ENCODE data around the gene ADGRF3. TPM values are rescaled to one million over a fixed set of nuclear protein-coding genes. Genes with fewer than 3 reads are reported as not detected.
A peak's percentile ranks its signal among the peaks of the same experiment; 100 is the strongest.
"Not testable (repeated sequence)": the region's sequence is repeated elsewhere in the genome, so short reads cannot be mapped to it uniquely, and the experiment has no call there.

The ADGRF3 gene
- total and polyA plus RNA-seq, 2 of the 8 experiments (the other 6 are each of a cell fraction or from before 2014, with no cell fraction given): 0.54 to 0.69 TPM

DNA sequence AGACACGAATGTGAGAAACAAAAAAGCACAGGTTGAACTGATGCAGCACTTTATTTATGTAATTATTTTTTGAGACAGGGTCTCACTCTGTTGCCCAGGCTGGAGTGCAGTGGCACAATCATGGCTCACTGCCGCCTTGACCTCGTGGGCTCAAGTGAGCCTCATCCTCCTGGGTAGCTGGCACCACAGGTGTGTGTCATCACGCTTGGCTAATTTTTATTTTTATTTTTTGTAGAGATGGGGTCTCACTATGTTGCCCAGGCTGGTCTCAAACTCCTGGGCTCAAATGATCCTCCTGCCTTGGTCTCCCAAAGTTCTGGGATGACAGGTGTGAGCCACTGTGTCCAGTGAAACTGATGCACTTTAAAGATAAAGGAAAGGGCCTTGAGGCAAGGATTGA lies 17.5 kb downstream of the ADGRF3 start:
- POLR2A ChIA-PET (ENCODE audit: partially characterized antibody); H3K79me1 ChIP-seq (ENCODE audit: low read depth, low read length); H3K14ac ChIP-seq (ENCODE audit: insufficient read length); H3K9me3 ChIP-seq (ENCODE audit: insufficient read depth in 2 of 2, low read depth in 1 of 2, low read length in 1 of 2); H4K20me1 ChIP-seq (replicated peaks in 1 of 2; ENCODE audit: control insufficient read depth in 1 of 2, insufficient read depth in 2 of 2, low read length in 2 of 2); H3K79me2 ChIP-seq (ENCODE audit: control insufficient read depth in 1 of 2, insufficient read depth in 2 of 2, low read length in 2 of 2); H2AFZ ChIP-seq (ENCODE audit: low read length); H3K36me3 ChIP-seq (ENCODE audit: control insufficient read depth in 2 of 4, insufficient read depth in 4 of 4, low read length in 3 of 4); H2AK5ac ChIP-seq (ENCODE audit: low read depth, low read length); H2BK120ac ChIP-seq (replicated peaks; ENCODE audit: low read depth, low read length); H3K18ac ChIP-seq (ENCODE audit: extremely low read depth, low read length); H3K4me2 ChIP-seq (ENCODE audit: insufficient read depth in 1 of 2, low read depth in 2 of 2, low read length in 2 of 2); H2BK15ac ChIP-seq (ENCODE audit: low read length); H3K56ac ChIP-seq (replicated peaks; ENCODE audit: insufficient read length, low read depth, low read length); H3K4me1 ChIP-seq (replicated peaks in 1 of 4; ENCODE audit: control insufficient read depth in 3 of 4, insufficient read depth in 4 of 4, low read length in 3 of 4); H2BK20ac ChIP-seq (ENCODE audit: low read length); H3K4ac ChIP-seq (replicated peaks; ENCODE audit: insufficient read length, low read depth, low read length); H3K27me3 ChIP-seq (replicated peaks in 1 of 4; ENCODE audit: control insufficient read depth in 3 of 4, extremely low read depth in 1 of 4, insufficient read depth in 3 of 4, low read length in 3 of 4); H3K23ac ChIP-seq (ENCODE audit: insufficient read length); H3K27ac ChIP-seq (ENCODE audit: low read depth, low read length); H3K4me3 ChIP-seq (ENCODE audit: extremely low read depth in 1 of 4, insufficient read depth in 2 of 4, low read depth in 3 of 4, low read length in 4 of 4); H4K5ac ChIP-seq (ENCODE audit: insufficient read length, low read depth, low read length); H2BK12ac ChIP-seq (ENCODE audit: low read depth, low read length); H3K9ac ChIP-seq (replicated peaks in 1 of 4; ENCODE audit: extremely low read depth in 1 of 4, low read depth in 3 of 4, low read length in 3 of 4); H4K91ac ChIP-seq (replicated peaks; ENCODE audit: insufficient read length, low read length); FAIRE-seq; H4K8ac ChIP-seq (ENCODE audit: extremely low read depth, insufficient read depth, low read length); H3K23me2 ChIP-seq (ENCODE audit: low read depth, low read length); H2BK5ac ChIP-seq (ENCODE audit: low read depth, low read length): not testable (repeated sequence)
- WGBS, 2 experiments (ENCODE audit: extremely low coverage in 1 of 2, insufficient coverage in 1 of 2, insufficient read length in 1 of 2, insufficient replicate concordance in 2 of 2, low coverage in 1 of 2, low lambda C conversion rate in 2 of 2, missing lambda C conversion rate in 1 of 2): 88% methylated on average over 4 of the region's 4 CpGs; no CpG with 5 or more reads in 1 of the 2 experiments
- peak; percentile 48; the same call in 1 of the 2 replicates for TF ChIP-seq KDM1A (IDR thresholded peaks at IDR 0.05; ENCODE audit: borderline replicate concordance, low read length)
- CTCF ChIA-PET (ENCODE audit: partially characterized antibody): interaction anchor here (0.9 to 4.0 kb wide), 7 partner anchors 12 to 139 kb away, joined by 3 to 19 read pairs (median 11); no protein-coding TSS in a partner anchor
- DNase-seq (ENCODE audit: low read depth in 1 of 2, low spot score in 2 of 2): peak in 1 of 2 experiments; percentile 19
